ENCODE measurements around the gene GOT1.

- TF ChIP-seq CTCF (IDR thresholded peaks at IDR 0.05) = no peak
- TF ChIP-seq POLR2A (IDR thresholded peaks at IDR 0.05) = no peak
Measured at GRCh38 chr10:99467236-99467999, 37.0 kb upstream of the GOT1 start.
